Stimulated activated CD4-positive, alpha-beta T cell treated with anti-CD3 and anti-CD28 coated beads, Interleukin-15, amount 100 ng/mL, for 48 hours (primary cell): ENCODE measurements around the gene SIRPA.

ENCODE experiments used
- DNase-seq, 2 donors: peaks; one replicate each; pipeline ENCODE4 v3.0.0-alpha.2; 2020; ENCODE audit warnings: low read depth in 2 of 2

The SIRPA gene

GRCh38 chr20:1888796-1889463 lies 6.3 kb upstream of the SIRPA start:
- no peak for DNase-seq

GRCh38 chr20:1890469-1891262 lies 4.5 kb upstream of the SIRPA start:
- no peak for DNase-seq

GRCh38 chr20:1891263-1892118 lies 3.7 kb upstream of the SIRPA start:
- DNase-seq, result no peak

- no peak for DNase-seq
Observed at GRCh38 chr20:1892119-1892385, 3.2 kb upstream of the SIRPA start.

GRCh38 chr20:1893721-1894470 lies 1.3 kb upstream of the SIRPA start:
- DNase-seq, result no peak

- no peak for DNase-seq
Observed at GRCh38 chr20:1894471-1894950, 696 bp upstream of the SIRPA start.

- DNase-seq, result no peak
Observed at GRCh38 chr20:1895674-1896483, 672 bp downstream of the SIRPA start.

GRCh38 chr20:1896484-1897258 lies 1.5 kb downstream of the SIRPA start:
- DNase-seq, result no peak

- DNase-seq, result no peak
Observed at GRCh38 chr20:1897541-1897940, 2.3 kb downstream of the SIRPA start.

GRCh38 chr20:1897965-1898464 lies 2.8 kb downstream of the SIRPA start:
- no peak for DNase-seq

GRCh38 chr20:1898482-1899240 lies 3.5 kb downstream of the SIRPA start:
- DNase-seq, result no peak

GRCh38 chr20:1899241-1899525 lies 4.0 kb downstream of the SIRPA start:
- DNase-seq, result no peak

- no peak for DNase-seq
Observed at GRCh38 chr20:1900321-1900801, 5.2 kb downstream of the SIRPA start.

GRCh38 chr20:1901704-1902103 lies 6.5 kb downstream of the SIRPA start:
- no peak for DNase-seq

GRCh38 chr20:1902188-1902587 lies 7.0 kb downstream of the SIRPA start:
- no peak for DNase-seq

- no peak for DNase-seq
Observed at GRCh38 chr20:1904135-1904534, 8.9 kb downstream of the SIRPA start.

- DNase-seq, result no peak
Observed at GRCh38 chr20:1905009-1905408, 9.8 kb downstream of the SIRPA start.

- no peak for DNase-seq
Observed at GRCh38 chr20:1905693-1906092, 10.5 kb downstream of the SIRPA start.

GRCh38 chr20:1906361-1907051 lies 11.3 kb downstream of the SIRPA start:
- no peak for DNase-seq
